Measurements from ENCODE around the gene FCN1.

GRCh38 chr9:134959971-134960310, 42.2 kb upstream of the FCN1 start:
- TF ChIP-seq, protein P1, sequence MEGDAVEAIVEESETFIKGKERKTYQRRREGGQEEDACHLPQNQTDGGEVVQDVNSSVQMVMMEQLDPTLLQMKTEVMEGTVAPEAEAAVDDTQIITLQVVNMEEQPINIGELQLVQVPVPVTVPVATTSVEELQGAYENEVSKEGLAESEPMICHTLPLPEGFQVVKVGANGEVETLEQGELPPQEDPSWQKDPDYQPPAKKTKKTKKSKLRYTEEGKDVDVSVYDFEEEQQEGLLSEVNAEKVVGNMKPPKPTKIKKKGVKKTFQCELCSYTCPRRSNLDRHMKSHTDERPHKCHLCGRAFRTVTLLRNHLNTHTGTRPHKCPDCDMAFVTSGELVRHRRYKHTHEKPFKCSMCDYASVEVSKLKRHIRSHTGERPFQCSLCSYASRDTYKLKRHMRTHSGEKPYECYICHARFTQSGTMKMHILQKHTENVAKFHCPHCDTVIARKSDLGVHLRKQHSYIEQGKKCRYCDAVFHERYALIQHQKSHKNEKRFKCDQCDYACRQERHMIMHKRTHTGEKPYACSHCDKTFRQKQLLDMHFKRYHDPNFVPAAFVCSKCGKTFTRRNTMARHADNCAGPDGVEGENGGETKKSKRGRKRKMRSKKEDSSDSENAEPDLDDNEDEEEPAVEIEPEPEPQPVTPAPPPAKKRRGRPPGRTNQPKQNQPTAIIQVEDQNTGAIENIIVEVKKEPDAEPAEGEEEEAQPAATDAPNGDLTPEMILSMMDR (IDR thresholded peaks at IDR 0.05 in 8 of 11, conservative IDR thresholded peaks at IDR 0.05 in 3 of 11): no peak
- no peak for TF ChIP-seq POLR2AphosphoS5 (IDR thresholded peaks at IDR 0.05)

Measured in spleen (tissue), 7 donors.